ENCODE results near the gene NPEPPS.

Gene NPEPPS

DNA sequence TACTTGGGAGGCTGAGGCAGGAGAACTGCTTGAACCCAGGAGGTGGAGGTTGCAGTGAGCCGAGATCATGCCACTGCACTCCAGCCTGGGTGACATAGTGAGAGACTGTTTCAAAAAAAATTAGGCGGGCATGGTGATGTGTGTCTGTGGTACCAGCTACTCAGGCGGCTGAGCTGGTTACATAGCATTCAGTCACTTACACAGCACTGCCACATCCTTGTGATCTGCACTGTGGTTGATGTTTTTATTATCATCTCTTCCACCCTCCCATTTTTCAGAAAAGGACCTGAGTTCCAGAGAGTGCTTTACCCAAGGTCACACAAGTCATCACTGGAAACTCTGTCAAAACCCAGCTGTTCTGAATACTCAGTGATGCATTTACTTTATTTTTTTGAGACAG lies 104.0 kb downstream of the NPEPPS start:
- Mint-ChIP-seq H3K36me3 (ENCODE audit: low read depth) (peaks cover 37% of the 10 kb centered on the region), H3K9me3 (no peaks in the 10 kb centered on the region), H3K4me3 (no peak overlapping the region), H3K4me1 (no peaks in the 10 kb centered on the region), H3K27ac (no peak overlapping the region), H3K27me3 (ENCODE audit: low read depth, poor library complexity) (peaks cover 3% of the 10 kb centered on the region)
- TF ChIP-seq, protein P1, sequence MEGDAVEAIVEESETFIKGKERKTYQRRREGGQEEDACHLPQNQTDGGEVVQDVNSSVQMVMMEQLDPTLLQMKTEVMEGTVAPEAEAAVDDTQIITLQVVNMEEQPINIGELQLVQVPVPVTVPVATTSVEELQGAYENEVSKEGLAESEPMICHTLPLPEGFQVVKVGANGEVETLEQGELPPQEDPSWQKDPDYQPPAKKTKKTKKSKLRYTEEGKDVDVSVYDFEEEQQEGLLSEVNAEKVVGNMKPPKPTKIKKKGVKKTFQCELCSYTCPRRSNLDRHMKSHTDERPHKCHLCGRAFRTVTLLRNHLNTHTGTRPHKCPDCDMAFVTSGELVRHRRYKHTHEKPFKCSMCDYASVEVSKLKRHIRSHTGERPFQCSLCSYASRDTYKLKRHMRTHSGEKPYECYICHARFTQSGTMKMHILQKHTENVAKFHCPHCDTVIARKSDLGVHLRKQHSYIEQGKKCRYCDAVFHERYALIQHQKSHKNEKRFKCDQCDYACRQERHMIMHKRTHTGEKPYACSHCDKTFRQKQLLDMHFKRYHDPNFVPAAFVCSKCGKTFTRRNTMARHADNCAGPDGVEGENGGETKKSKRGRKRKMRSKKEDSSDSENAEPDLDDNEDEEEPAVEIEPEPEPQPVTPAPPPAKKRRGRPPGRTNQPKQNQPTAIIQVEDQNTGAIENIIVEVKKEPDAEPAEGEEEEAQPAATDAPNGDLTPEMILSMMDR (IDR thresholded peaks at IDR 0.05) = no peak
- DNase-seq = no peak

DNA sequence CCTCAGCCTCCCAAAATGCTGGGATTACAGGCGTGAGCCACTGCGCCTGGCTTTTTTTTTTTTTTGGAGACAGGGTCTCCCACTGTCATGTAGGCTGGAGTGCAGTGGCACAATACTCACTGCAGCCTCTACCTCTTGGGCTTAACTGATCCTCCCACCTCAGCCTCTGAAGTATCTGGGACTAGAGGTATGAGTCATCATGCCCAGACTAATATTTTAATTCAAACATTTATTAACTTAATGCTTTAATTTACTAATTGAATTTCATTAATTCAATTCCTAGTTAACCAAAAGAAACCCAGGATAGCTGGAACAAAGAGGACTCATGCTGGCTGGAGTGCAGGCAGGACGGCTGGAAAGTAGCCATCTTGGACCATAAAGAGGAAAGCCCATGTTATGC lies 104.8 kb downstream of the NPEPPS start:
- Mint-ChIP-seq H3K4me1 (no peaks in the 10 kb centered on the region), H3K4me3 (no peak overlapping the region)

GRCh38 chr17:47636273-47637030 lies 105.5 kb downstream of the NPEPPS start:
- Mint-ChIP-seq H3K27ac (peak overlapping the region; percentile 67), H3K27me3 (ENCODE audit: low read depth, poor library complexity) (peaks cover 3% of the 10 kb centered on the region), H3K9me3 (no peaks in the 10 kb centered on the region), H3K4me1 (no peaks in the 10 kb centered on the region), H3K36me3 (ENCODE audit: low read depth) (peaks cover 31% of the 10 kb centered on the region), H3K4me3 (no peak overlapping the region)
- TF ChIP-seq, protein P1 (IDR thresholded peaks at IDR 0.05) = no peak
- no peak for DNase-seq

More for the DNA sequence above, 104.8 kb downstream of the NPEPPS start:
- Mint-ChIP-seq H3K27me3 (ENCODE audit: low read depth, poor library complexity) (peaks cover 3% of the 10 kb centered on the region), H3K27ac (no peak overlapping the region), H3K36me3 (ENCODE audit: low read depth) (peaks cover 37% of the 10 kb centered on the region), H3K9me3 (no peaks in the 10 kb centered on the region)
- DNase-seq = no peak
- TF ChIP-seq, protein P1 (IDR thresholded peaks at IDR 0.05) = no peak

DNA sequence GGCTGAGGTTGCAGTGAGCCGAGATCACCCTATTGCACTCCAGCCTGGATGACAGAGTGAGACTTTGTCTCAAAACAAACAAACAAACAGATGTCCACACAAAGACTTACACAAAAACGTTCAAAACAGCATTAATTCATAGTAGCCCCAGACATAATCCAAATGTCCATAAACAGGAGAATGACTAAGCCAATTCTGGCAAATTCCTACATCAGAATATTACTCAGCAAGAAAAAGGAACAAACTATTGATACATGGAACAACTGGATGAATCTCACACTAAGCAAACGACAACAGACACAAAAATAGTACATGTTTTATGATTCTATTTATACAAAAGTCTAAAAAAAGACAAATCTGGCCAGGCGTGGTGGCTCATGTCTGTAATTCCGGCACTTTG lies 108.0 kb downstream of the NPEPPS start:
- no peak overlapping the region for H3K4me3 Mint-ChIP-seq
- H3K4me1 Mint-ChIP-seq = no peaks in the 10 kb centered on the region

DNA sequence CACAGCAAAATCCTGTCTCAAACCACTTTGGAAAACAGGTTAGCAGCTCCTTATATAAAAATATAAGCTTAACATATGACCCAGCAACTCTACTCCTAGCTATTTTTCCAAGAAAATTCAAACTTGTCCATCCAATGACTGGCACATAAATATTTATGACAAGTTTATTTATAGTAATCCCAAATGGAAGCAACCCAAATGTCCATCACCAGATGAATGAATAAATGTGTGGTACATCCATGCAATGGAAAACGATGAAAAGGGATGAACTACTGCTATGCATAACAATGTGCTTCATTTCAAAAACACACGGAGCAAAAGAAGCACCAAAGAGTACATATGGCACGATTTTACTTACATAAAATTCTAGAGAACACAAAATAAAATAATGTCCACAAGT lies 109.2 kb downstream of the NPEPPS start:
- H3K4me3 Mint-ChIP-seq = no peak overlapping the region
- no peaks in the 10 kb centered on the region for H3K27me3 Mint-ChIP-seq (ENCODE audit: low read depth, poor library complexity)
- DNase-seq = no peak
- no peaks in the 10 kb centered on the region for H3K9me3 Mint-ChIP-seq
- H3K4me1 Mint-ChIP-seq = peaks cover 5% of the 10 kb centered on the region
- peaks cover 36% of the 10 kb centered on the region for H3K36me3 Mint-ChIP-seq (ENCODE audit: low read depth)
- TF ChIP-seq, protein P1 (IDR thresholded peaks at IDR 0.05) = no peak
- H3K27ac Mint-ChIP-seq = no peak overlapping the region

More for the DNA sequence above, 108.0 kb downstream of the NPEPPS start:
- DNase-seq = no peak
- TF ChIP-seq, protein P1 (IDR thresholded peaks at IDR 0.05) = no peak
- H3K27me3 Mint-ChIP-seq (ENCODE audit: low read depth, poor library complexity) = no peaks in the 10 kb centered on the region
- H3K27ac Mint-ChIP-seq = no peak overlapping the region
- no peaks in the 10 kb centered on the region for H3K9me3 Mint-ChIP-seq
- peaks cover 31% of the 10 kb centered on the region for H3K36me3 Mint-ChIP-seq (ENCODE audit: low read depth)

- H3K9me3 Mint-ChIP-seq = no peaks in the 10 kb centered on the region
- H3K36me3 Mint-ChIP-seq (ENCODE audit: low read depth) = peaks cover 33% of the 10 kb centered on the region
- TF ChIP-seq, protein P1 (IDR thresholded peaks at IDR 0.05) = no peak
- peaks cover 1% of the 10 kb centered on the region for H3K27me3 Mint-ChIP-seq (ENCODE audit: low read depth, poor library complexity)
- H3K4me1 Mint-ChIP-seq = peaks cover 5% of the 10 kb centered on the region
- DNase-seq = no peak
- H3K27ac Mint-ChIP-seq = no peak overlapping the region
- H3K4me3 Mint-ChIP-seq = no peak overlapping the region
Measured at GRCh38 chr17:47641202-47641601, 110.3 kb downstream of the NPEPPS start.

Measured in nephron progenitor cell (in vitro differentiated cells).